HEK293 (cell line): ENCODE measurements around the gene GATAD1.

Source experiments
- CTCF ChIA-PET: fragments of 350-600 bp; formaldehyde crosslinking; extraction: SDS; loops from one replicate; lab custom pipeline; 2021; ENCODE audit warnings: antibody characterized with exemption; lab: Yijun Ruan, JAX
- POLR2A ChIA-PET: fragments of 300-600 bp; formaldehyde crosslinking; extraction: SDS; loops from one replicate; lab custom pipeline; 2020; ENCODE audit warnings: antibody characterized with exemption, inconsistent platforms; lab: Yijun Ruan, JAX
- H3K27ac ChIP-seq: fragments of 200-500 bp; sonication (Bioruptor generic); 2 replicates; pipeline ENCODE4 v1.5.1; 2014; ENCODE audit warnings: low read depth, low read length, control low read depth, inconsistent platforms; ENCODE audit errors: extremely low read depth
- H3K36me3 ChIP-seq, 2 experiments: fragments of 200-500 bp in 1 of 2; sonication (Bioruptor generic) in 1 of 2; 1 replicate in 1 of 2; 2 replicates in 1 of 2; pipeline ENCODE4 v1.5.1; 2014 to 2017; ENCODE audit warnings: inconsistent platforms in 2 of 2, low read length in 2 of 2; ENCODE audit not compliant: control insufficient read depth in 2 of 2, insufficient read depth in 1 of 2
- H3K4me1 ChIP-seq: fragments of 200-500 bp; sonication (Bioruptor generic); 2 replicates; pipeline ENCODE4 v1.5.1; 2014; ENCODE audit warnings: mild to moderate bottlenecking, low read length, inconsistent platforms; ENCODE audit not compliant: control insufficient read depth, insufficient read depth
- H3K4me3 ChIP-seq: 2 replicates; pipeline ENCODE4 v1.5.1; 2011; ENCODE audit warnings: low read depth, mild to moderate bottlenecking, control low read depth, low read length, moderate library complexity
- H3K9me3 ChIP-seq: fragments of 200-500 bp; sonication (Bioruptor generic); 2 replicates; pipeline ENCODE4 v1.5.1; 2014; ENCODE audit warnings: low read depth, low read length, inconsistent platforms; ENCODE audit not compliant: control insufficient read depth, insufficient read depth
- BCL11B ChIP-seq: fragments of 450-650 bp; formaldehyde crosslinking; IDR thresholded peaks from 2 replicates; pipeline ENCODE4 v1.5.1; 2016; ENCODE audit warnings: low read depth, missing biosample characterization, missing genetic modification characterization
- CTCF ChIP-seq: fragments of 450-650 bp; formaldehyde crosslinking; IDR thresholded peaks from 2 replicates; pipeline ENCODE4 v1.5.1; 2016; ENCODE audit warnings: missing biosample characterization, missing genetic modification characterization
- GLI4 ChIP-seq: fragments of 450-650 bp; formaldehyde crosslinking; IDR thresholded peaks from 2 replicates; pipeline ENCODE4 v1.5.1; 2016; ENCODE audit warnings: missing biosample characterization, missing genetic modification characterization
- MYNN ChIP-seq: fragments of 450-650 bp; formaldehyde crosslinking; IDR thresholded peaks from 2 replicates; pipeline ENCODE4 v1.5.1; 2016; ENCODE audit warnings: missing biosample characterization, missing genetic modification characterization, borderline replicate concordance
- ZNF114 ChIP-seq: fragments of 450-650 bp; formaldehyde crosslinking; IDR thresholded peaks from 2 replicates; pipeline ENCODE4 v1.5.0; 2017; ENCODE audit warnings: missing biosample characterization, missing genetic modification characterization
- ZNF121 ChIP-seq: fragments of 450-650 bp; formaldehyde crosslinking; IDR thresholded peaks from 2 replicates; pipeline ENCODE4 v1.5.1; 2016; ENCODE audit warnings: missing biosample characterization, missing genetic modification characterization
- ZNF16 ChIP-seq: fragments of 450-650 bp; formaldehyde crosslinking; IDR thresholded peaks from 2 replicates; pipeline ENCODE4 v1.5.1; 2016; ENCODE audit warnings: low read depth, missing biosample characterization, missing genetic modification characterization
- ZNF23 ChIP-seq: fragments of 450-650 bp; formaldehyde crosslinking; IDR thresholded peaks from 2 replicates; pipeline ENCODE4 v1.5.1; 2016; ENCODE audit warnings: missing biosample characterization, missing genetic modification characterization, borderline replicate concordance
- ZNF335 ChIP-seq: fragments of 450-650 bp; formaldehyde crosslinking; conservative IDR thresholded peaks from 2 replicates; pipeline ENCODE4 v1.5.1; 2016; ENCODE audit warnings: missing biosample characterization, missing genetic modification characterization
- ZNF350 ChIP-seq: fragments of 450-650 bp; formaldehyde crosslinking; IDR thresholded peaks from 2 replicates; pipeline ENCODE4 v1.5.0; 2017; ENCODE audit warnings: missing biosample characterization, mild to moderate bottlenecking, missing genetic modification characterization
- ZNF433 ChIP-seq: fragments of 450-650 bp; formaldehyde crosslinking; IDR thresholded peaks from 2 replicates; pipeline ENCODE4 v1.5.1; 2016; ENCODE audit warnings: missing biosample characterization, missing genetic modification characterization, low read depth
- ZNF521 ChIP-seq: fragments of 450-650 bp; formaldehyde crosslinking; IDR thresholded peaks from 2 replicates; pipeline ENCODE4 v1.5.1; 2017; ENCODE audit warnings: missing biosample characterization, mild to moderate bottlenecking, missing genetic modification characterization
- ZNF658 ChIP-seq: fragments of 450-650 bp; formaldehyde crosslinking; IDR thresholded peaks from 2 replicates; pipeline ENCODE4; 2016; ENCODE audit warnings: missing biosample characterization, missing genetic modification characterization
- TF ChIP-seq, protein P1 (sequence below): IDR thresholded peaks from 2 replicates; pipeline ENCODE4 v1.6.1; 2011; ENCODE audit warnings: mild to moderate bottlenecking, low read depth, low read length, borderline replicate concordance
- TF ChIP-seq, protein P2 (sequence below): fragments of 450-650 bp; formaldehyde crosslinking; IDR thresholded peaks from 2 replicates; pipeline ENCODE4 v1.5.1; 2016; ENCODE audit warnings: missing biosample characterization, missing genetic modification characterization
- TF ChIP-seq, protein P3 (sequence below): fragments of 450-650 bp; formaldehyde crosslinking; IDR thresholded peaks from 2 replicates; pipeline ENCODE4 v1.5.1; 2017; ENCODE audit warnings: missing biosample characterization, missing genetic modification characterization
- TF ChIP-seq, protein P4 (sequence below): fragments of 450-650 bp; formaldehyde crosslinking; IDR thresholded peaks from 2 replicates; pipeline ENCODE4 v1.5.1; 2016; ENCODE audit warnings: missing biosample characterization, missing genetic modification characterization, low read depth

The GATAD1 gene

DNA sequence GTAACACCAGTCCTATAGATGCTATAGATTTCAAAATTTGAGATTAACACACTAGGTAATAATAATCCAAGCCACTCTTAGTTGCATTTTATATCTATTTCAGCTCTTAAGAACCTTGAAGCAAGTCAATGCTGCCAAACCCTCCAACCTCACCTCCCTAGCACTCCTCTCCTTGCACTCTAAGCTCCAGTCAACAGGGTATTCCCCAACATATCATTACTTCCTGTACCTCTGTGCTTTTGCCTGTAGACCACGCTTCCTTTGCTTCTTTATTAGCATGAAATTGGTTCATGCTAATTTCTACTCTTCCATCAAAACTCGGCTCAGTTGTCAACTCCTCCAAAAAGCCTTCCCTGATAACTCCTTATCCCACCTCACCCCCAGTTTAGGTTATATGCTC lies 56.5 kb downstream of the GATAD1 start:
- no peak overlapping the region for H3K27ac ChIP-seq
- no peaks in the 10 kb centered on the region for H3K9me3 ChIP-seq
- H3K4me1 ChIP-seq, result no peaks in the 10 kb centered on the region; the same call in 1 of the 2 replicates
- peaks cover 57 to 65% of the 10 kb centered on the region in 2 experiments for H3K36me3 ChIP-seq
- no peak overlapping the region for H3K4me3 ChIP-seq
- TF ChIP-seq ZNF350 (tag by site-specific recombination), result no peak
- TF ChIP-seq ZNF23 (tag by site-specific recombination), result no peak
- no peak for TF ChIP-seq ZNF16 (tag by site-specific recombination)
- TF ChIP-seq ZNF658 (tag by site-specific recombination), result no peak
- TF ChIP-seq ZNF121, result no peak
- TF ChIP-seq ZNF114 (tag by site-specific recombination), result no peak
- no peak for TF ChIP-seq ZNF433 (tag by site-specific recombination)
- ChIA-PET POLR2A (no interaction called here), CTCF (no interaction called here)

GRCh38 chr7:92504563-92504962 lies 57.3 kb downstream of the GATAD1 start:
- ChIA-PET POLR2A (no interaction called here), CTCF (no interaction called here)
- Histone ChIP-seq H3K9me3 (no peaks in the 10 kb centered on the region), H3K27ac (no peak overlapping the region), H3K4me3 (no peak overlapping the region), H3K4me1 (no peaks in the 10 kb centered on the region; the same call in 1 of the 2 replicates), H3K36me3 (peaks cover 57 to 61% of the 10 kb centered on the region in 2 experiments)
- TF ChIP-seq, protein P1, sequence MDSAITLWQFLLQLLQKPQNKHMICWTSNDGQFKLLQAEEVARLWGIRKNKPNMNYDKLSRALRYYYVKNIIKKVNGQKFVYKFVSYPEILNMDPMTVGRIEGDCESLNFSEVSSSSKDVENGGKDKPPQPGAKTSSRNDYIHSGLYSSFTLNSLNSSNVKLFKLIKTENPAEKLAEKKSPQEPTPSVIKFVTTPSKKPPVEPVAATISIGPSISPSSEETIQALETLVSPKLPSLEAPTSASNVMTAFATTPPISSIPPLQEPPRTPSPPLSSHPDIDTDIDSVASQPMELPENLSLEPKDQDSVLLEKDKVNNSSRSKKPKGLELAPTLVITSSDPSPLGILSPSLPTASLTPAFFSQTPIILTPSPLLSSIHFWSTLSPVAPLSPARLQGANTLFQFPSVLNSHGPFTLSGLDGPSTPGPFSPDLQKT, result no peak
- TF ChIP-seq ZNF521 (tag by site-specific recombination) (no peak), GLI4 (tag by site-specific recombination) (no peak), CTCF (tag by site-specific recombination) (no peak), MYNN (tag by site-specific recombination) (no peak), ZNF335 (tag by site-specific recombination) (no peak), BCL11B (tag by site-specific recombination) (no peak)
- TF ChIP-seq, protein P2, sequence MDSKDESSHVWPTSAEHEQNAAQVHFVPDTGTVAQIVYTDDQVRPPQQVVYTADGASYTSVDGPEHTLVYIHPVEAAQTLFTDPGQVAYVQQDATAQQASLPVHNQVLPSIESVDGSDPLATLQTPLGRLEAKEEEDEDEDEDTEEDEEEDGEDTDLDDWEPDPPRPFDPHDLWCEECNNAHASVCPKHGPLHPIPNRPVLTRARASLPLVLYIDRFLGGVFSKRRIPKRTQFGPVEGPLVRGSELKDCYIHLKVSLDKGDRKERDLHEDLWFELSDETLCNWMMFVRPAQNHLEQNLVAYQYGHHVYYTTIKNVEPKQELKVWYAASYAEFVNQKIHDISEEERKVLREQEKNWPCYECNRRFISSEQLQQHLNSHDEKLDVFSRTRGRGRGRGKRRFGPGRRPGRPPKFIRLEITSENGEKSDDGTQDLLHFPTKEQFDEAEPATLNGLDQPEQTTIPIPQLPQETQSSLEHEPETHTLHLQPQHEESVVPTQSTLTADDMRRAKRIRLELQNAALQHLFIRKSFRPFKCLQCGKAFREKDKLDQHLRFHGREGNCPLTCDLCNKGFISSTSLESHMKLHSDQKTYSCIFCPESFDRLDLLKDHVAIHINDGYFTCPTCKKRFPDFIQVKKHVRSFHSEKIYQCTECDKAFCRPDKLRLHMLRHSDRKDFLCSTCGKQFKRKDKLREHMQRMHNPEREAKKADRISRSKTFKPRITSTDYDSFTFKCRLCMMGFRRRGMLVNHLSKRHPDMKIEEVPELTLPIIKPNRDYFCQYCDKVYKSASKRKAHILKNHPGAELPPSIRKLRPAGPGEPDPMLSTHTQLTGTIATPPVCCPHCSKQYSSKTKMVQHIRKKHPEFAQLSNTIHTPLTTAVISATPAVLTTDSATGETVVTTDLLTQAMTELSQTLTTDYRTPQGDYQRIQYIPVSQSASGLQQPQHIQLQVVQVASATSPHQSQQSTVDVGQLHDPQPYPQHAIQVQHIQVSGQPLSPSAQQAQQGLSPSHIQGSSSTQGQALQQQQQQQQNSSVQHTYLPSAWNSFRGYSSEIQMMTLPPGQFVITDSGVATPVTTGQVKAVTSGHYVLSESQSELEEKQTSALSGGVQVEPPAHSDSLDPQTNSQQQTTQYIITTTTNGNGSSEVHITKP (tag by site-specific recombination), result no peak
- TF ChIP-seq, protein P3, sequence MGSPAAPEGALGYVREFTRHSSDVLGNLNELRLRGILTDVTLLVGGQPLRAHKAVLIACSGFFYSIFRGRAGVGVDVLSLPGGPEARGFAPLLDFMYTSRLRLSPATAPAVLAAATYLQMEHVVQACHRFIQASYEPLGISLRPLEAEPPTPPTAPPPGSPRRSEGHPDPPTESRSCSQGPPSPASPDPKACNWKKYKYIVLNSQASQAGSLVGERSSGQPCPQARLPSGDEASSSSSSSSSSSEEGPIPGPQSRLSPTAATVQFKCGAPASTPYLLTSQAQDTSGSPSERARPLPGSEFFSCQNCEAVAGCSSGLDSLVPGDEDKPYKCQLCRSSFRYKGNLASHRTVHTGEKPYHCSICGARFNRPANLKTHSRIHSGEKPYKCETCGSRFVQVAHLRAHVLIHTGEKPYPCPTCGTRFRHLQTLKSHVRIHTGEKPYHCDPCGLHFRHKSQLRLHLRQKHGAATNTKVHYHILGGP, result no peak
- TF ChIP-seq, protein P4, sequence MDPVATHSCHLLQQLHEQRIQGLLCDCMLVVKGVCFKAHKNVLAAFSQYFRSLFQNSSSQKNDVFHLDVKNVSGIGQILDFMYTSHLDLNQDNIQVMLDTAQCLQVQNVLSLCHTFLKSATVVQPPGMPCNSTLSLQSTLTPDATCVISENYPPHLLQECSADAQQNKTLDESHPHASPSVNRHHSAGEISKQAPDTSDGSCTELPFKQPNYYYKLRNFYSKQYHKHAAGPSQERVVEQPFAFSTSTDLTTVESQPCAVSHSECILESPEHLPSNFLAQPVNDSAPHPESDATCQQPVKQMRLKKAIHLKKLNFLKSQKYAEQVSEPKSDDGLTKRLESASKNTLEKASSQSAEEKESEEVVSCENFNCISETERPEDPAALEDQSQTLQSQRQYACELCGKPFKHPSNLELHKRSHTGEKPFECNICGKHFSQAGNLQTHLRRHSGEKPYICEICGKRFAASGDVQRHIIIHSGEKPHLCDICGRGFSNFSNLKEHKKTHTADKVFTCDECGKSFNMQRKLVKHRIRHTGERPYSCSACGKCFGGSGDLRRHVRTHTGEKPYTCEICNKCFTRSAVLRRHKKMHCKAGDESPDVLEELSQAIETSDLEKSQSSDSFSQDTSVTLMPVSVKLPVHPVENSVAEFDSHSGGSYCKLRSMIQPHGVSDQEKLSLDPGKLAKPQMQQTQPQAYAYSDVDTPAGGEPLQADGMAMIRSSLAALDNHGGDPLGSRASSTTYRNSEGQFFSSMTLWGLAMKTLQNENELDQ, result no peak
